ENCODE measurements around the gene C20orf204.
A peak's percentile ranks its signal among the peaks of the same experiment; 100 is the strongest.
"Not testable (repeated sequence)": the region's sequence is repeated elsewhere in the genome, so short reads cannot be mapped to it uniquely, and the experiment has no call there.

C20orf204 gene

GRCh38 chr20:64035933-64036345 lies at the start of gene C20orf204:
Gene C20orf204 (plus strand): TSS chr20:64036182. CDS start chr20:64036324, 142 bp downstream.
- DNase-seq, result no peak

GRCh38 chr20:64000906-64001305 lies 35.1 kb upstream of the C20orf204 start:
- no peak for DNase-seq

GRCh38 chr20:64001607-64002011 lies 34.4 kb upstream of the C20orf204 start:
- DNase-seq, result peak; percentile 30

GRCh38 chr20:64003960-64004725 lies 31.8 kb upstream of the C20orf204 start:
- DNase-seq, result no peak

- DNase-seq, result no peak
Observed at GRCh38 chr20:64005394-64005793, 30.6 kb upstream of the C20orf204 start.

GRCh38 chr20:64006490-64006889 lies 29.5 kb upstream of the C20orf204 start:
- no peak for DNase-seq

- DNase-seq, result no peak
Observed at GRCh38 chr20:64006902-64007301, 29.1 kb upstream of the C20orf204 start.

- no peak for DNase-seq
Observed at GRCh38 chr20:64009811-64010387, 26.1 kb upstream of the C20orf204 start.

GRCh38 chr20:64010711-64011237 lies 25.2 kb upstream of the C20orf204 start:
- DNase-seq, result no peak

- DNase-seq, result no peak
Observed at GRCh38 chr20:64011366-64011779, 24.6 kb upstream of the C20orf204 start.

- DNase-seq, result not testable (repeated sequence)
Observed at GRCh38 chr20:64012385-64013154, 23.4 kb upstream of the C20orf204 start.

GRCh38 chr20:64015635-64016034 lies 20.3 kb upstream of the C20orf204 start:
- DNase-seq, result no peak

- no peak for DNase-seq
Observed at GRCh38 chr20:64021124-64021975, 14.6 kb upstream of the C20orf204 start.

GRCh38 chr20:64022671-64023360 lies 13.2 kb upstream of the C20orf204 start:
- no peak for DNase-seq

GRCh38 chr20:64023361-64024140 lies 12.4 kb upstream of the C20orf204 start:
- no peak for DNase-seq

- no peak for DNase-seq
Observed at GRCh38 chr20:64024141-64024990, 11.6 kb upstream of the C20orf204 start.

GRCh38 chr20:64025101-64025825 lies 10.7 kb upstream of the C20orf204 start:
- DNase-seq, result no peak

GRCh38 chr20:64025826-64026412 lies 10.1 kb upstream of the C20orf204 start:
- no peak for DNase-seq

All from NCI-H1105 (cell line).